Esophagus mucosa (tissue), 1 donor: ENCODE data around the gene CPT1C. TPM values are rescaled to one million over a fixed set of nuclear protein-coding genes. Genes with fewer than 3 reads are reported as not detected.

Experiments
- ATAC-seq: fragments of 200-7000 bp; cut with Tn5 transposase; one replicate; pipeline ENCODE4 v1.9.1; 2020
- total RNA-seq: library from RNA; stranded (reverse); gene quantifications from one replicate; pipeline ENCODE4 v1.2.4, GENCODE V29; 2023
- donor health status: DM: yes; HTN: yes; CAD: no.

Gene CPT1C
- total RNA-seq, 1 donor from 2014 or later, result 1.1 TPM

GRCh38 chr19:49710372-49710951 is 19.5 kb downstream of the CPT1C start:
- no peak for ATAC-seq

- ATAC-seq, result peak; percentile 51
These were observed 21.5 kb downstream of the CPT1C start for GRCh38 chr19:49712397-49712859.

GRCh38 chr19:49713236-49713845 is 22.4 kb downstream of the CPT1C start:
- peak; percentile 92 for ATAC-seq

GRCh38 chr19:49716154-49716553 is 25.2 kb downstream of the CPT1C start:
- no peak for ATAC-seq

GRCh38 chr19:49718511-49718910 is 27.6 kb downstream of the CPT1C start:
- no peak for ATAC-seq

- no peak for ATAC-seq
These were observed 28.1 kb downstream of the CPT1C start for GRCh38 chr19:49718991-49719390.

- peak; percentile 51 for ATAC-seq
These were observed 28.5 kb downstream of the CPT1C start for GRCh38 chr19:49719420-49719819.

GRCh38 chr19:49727217-49728030 is 36.5 kb downstream of the CPT1C start:
- ATAC-seq, result no peak

- no peak for ATAC-seq
These were observed 39.2 kb downstream of the CPT1C start for GRCh38 chr19:49730166-49730565.

- ATAC-seq, result no peak
These were observed 47.4 kb downstream of the CPT1C start for GRCh38 chr19:49738268-49738667.

GRCh38 chr19:49739098-49739497 is 48.2 kb downstream of the CPT1C start:
- no peak for ATAC-seq

- peak; percentile 70 for ATAC-seq
These were observed 49.0 kb downstream of the CPT1C start for GRCh38 chr19:49739933-49740332.

- no peak for ATAC-seq
These were observed 50.4 kb downstream of the CPT1C start for GRCh38 chr19:49741210-49741844.

- no peak for ATAC-seq
These were observed 54.0 kb downstream of the CPT1C start for GRCh38 chr19:49744946-49745381.

GRCh38 chr19:49746206-49746958 is 55.5 kb downstream of the CPT1C start:
- peak; percentile 23 for ATAC-seq

GRCh38 chr19:49749055-49749716 is 58.3 kb downstream of the CPT1C start:
- ATAC-seq, result peak; percentile 29

- no peak for ATAC-seq
These were observed 58.9 kb downstream of the CPT1C start for GRCh38 chr19:49749771-49750170.

GRCh38 chr19:49752701-49753100 is 61.8 kb downstream of the CPT1C start:
- peak; percentile 62 for ATAC-seq

- no peak for ATAC-seq
These were observed 65.0 kb downstream of the CPT1C start for GRCh38 chr19:49755956-49756355.

GRCh38 chr19:49758292-49758691 is 67.4 kb downstream of the CPT1C start:
- ATAC-seq, result no peak

- ATAC-seq, result no peak
These were observed 70.3 kb downstream of the CPT1C start for GRCh38 chr19:49761249-49761624.
